ENCODE measurements around the gene GRHPR.

GRHPR gene

GRCh38 chr9:37446401-37446800, 23.9 kb downstream of the GRHPR start:
- H4K20me1 ChIP-seq (ENCODE audit: low read depth, low read length): peaks cover 6% of the 10 kb centered on the region; the same call in 1 of the 2 replicates
- TF ChIP-seq CTCF (IDR thresholded peaks at IDR 0.05; ENCODE audit: insufficient read depth, low read length, poor library complexity, severe bottlenecking) (no peak), EZH2phosphoT487 (conservative IDR thresholded peaks at IDR 0.05; ENCODE audit: low read length) (no peak)
- H2AFZ ChIP-seq (ENCODE audit: low read depth, low read length, severe bottlenecking): no peak overlapping the region
- H3K27me3 ChIP-seq (ENCODE audit: low read length): no peaks in the 10 kb centered on the region
- no peak overlapping the region for H3K4me2 ChIP-seq (ENCODE audit: low read depth, low read length, poor library complexity, severe bottlenecking)
- no peaks in the 10 kb centered on the region for H3K9me2 ChIP-seq (replicated peaks; ENCODE audit: insufficient read depth, low read length)
- H3K9ac ChIP-seq (ENCODE audit: low read length): no peak overlapping the region
- no peak overlapping the region for H3K27ac ChIP-seq (ENCODE audit: low read depth, low read length)
- H3K4me3 ChIP-seq (ENCODE audit: insufficient read depth, low read length, poor library complexity, severe bottlenecking): no peak overlapping the region
- no peaks in the 10 kb centered on the region for H3F3A ChIP-seq (ENCODE audit: insufficient read depth)
- no peaks in the 10 kb centered on the region; the same call in 1 of the 2 replicates for H3K36me3 ChIP-seq (ENCODE audit: low read length)
- H3K9me3 ChIP-seq (ENCODE audit: insufficient read depth, low read length): no peaks in the 10 kb centered on the region
- H3K79me2 ChIP-seq (ENCODE audit: insufficient read depth, low read length): peaks cover 71% of the 10 kb centered on the region

- Histone ChIP-seq H4K20me1 (ENCODE audit: low read depth, low read length) (peaks cover 6% of the 10 kb centered on the region; the same call in 1 of the 2 replicates), H3K9ac (ENCODE audit: low read length) (no peak overlapping the region), H3K9me2 (replicated peaks; ENCODE audit: insufficient read depth, low read length) (no peaks in the 10 kb centered on the region), H3F3A (ENCODE audit: insufficient read depth) (no peaks in the 10 kb centered on the region), H3K27me3 (ENCODE audit: low read length) (no peaks in the 10 kb centered on the region), H3K4me3 (ENCODE audit: insufficient read depth, low read length, poor library complexity, severe bottlenecking) (no peak overlapping the region), H2AFZ (ENCODE audit: low read depth, low read length, severe bottlenecking) (no peak overlapping the region), H3K9me3 (ENCODE audit: insufficient read depth, low read length) (no peaks in the 10 kb centered on the region), H3K79me2 (ENCODE audit: insufficient read depth, low read length) (peaks cover 78% of the 10 kb centered on the region), H3K27ac (ENCODE audit: low read depth, low read length) (no peak overlapping the region), H3K4me2 (ENCODE audit: low read depth, low read length, poor library complexity, severe bottlenecking) (no peak overlapping the region), H3K36me3 (ENCODE audit: low read length) (no peaks in the 10 kb centered on the region; the same call in 1 of the 2 replicates)
- TF ChIP-seq CTCF (IDR thresholded peaks at IDR 0.05; ENCODE audit: insufficient read depth, low read length, poor library complexity, severe bottlenecking) (no peak), EZH2phosphoT487 (conservative IDR thresholded peaks at IDR 0.05; ENCODE audit: low read length) (no peak)
These were observed 24.6 kb downstream of the GRHPR start for GRCh38 chr9:37447111-37447510.

- peaks cover 94% of the 10 kb centered on the region for H3K79me2 ChIP-seq (ENCODE audit: insufficient read depth, low read length)
- H3K9me2 ChIP-seq (replicated peaks; ENCODE audit: insufficient read depth, low read length): no peaks in the 10 kb centered on the region
- H4K20me1 ChIP-seq (ENCODE audit: low read depth, low read length): peaks cover 20% of the 10 kb centered on the region; the same call in 1 of the 2 replicates
- H3K4me3 ChIP-seq (ENCODE audit: insufficient read depth, low read length, poor library complexity, severe bottlenecking): no peak overlapping the region
- no peak overlapping the region for H2AFZ ChIP-seq (ENCODE audit: low read depth, low read length, severe bottlenecking)
- H3K9ac ChIP-seq (ENCODE audit: low read length): no peak overlapping the region
- no peaks in the 10 kb centered on the region for H3F3A ChIP-seq (ENCODE audit: insufficient read depth)
- H3K27ac ChIP-seq (ENCODE audit: low read depth, low read length): no peak overlapping the region
- no peaks in the 10 kb centered on the region for H3K27me3 ChIP-seq (ENCODE audit: low read length)
- H3K9me3 ChIP-seq (ENCODE audit: insufficient read depth, low read length): no peaks in the 10 kb centered on the region
- no peak overlapping the region for H3K4me2 ChIP-seq (ENCODE audit: low read depth, low read length, poor library complexity, severe bottlenecking)
- H3K36me3 ChIP-seq (ENCODE audit: low read length): no peaks in the 10 kb centered on the region; the same call in 1 of the 2 replicates
- TF ChIP-seq EZH2phosphoT487 (conservative IDR thresholded peaks at IDR 0.05; ENCODE audit: low read length) (no peak), CTCF (IDR thresholded peaks at IDR 0.05; ENCODE audit: insufficient read depth, low read length, poor library complexity, severe bottlenecking) (no peak)
These were observed 27.6 kb downstream of the GRHPR start for GRCh38 chr9:37449862-37450632.
